ENCODE data around the gene OR6C70. TPM values are rescaled to one million over a fixed set of nuclear protein-coding genes. Genes with fewer than 3 reads are reported as not detected.
"Not testable (repeated sequence)": the region's sequence is repeated elsewhere in the genome, so short reads cannot be mapped to it uniquely, and the experiment has no call there.

Gene OR6C70
- total RNA-seq, 1 experiment from 2014 or later = not detected

GRCh38 chr12:55441233-55441632 lies 28.7 kb downstream of the OR6C70 start:
- H3K27me3 Mint-ChIP-seq (ENCODE audit: low read depth); DNase-seq (ENCODE audit: low spot score); H3K4me3 Mint-ChIP-seq; ATAC-seq; POLR2A ChIA-PET; H3K4me1 Mint-ChIP-seq; CTCF ChIA-PET; H3K27ac Mint-ChIP-seq: not testable (repeated sequence)
- peaks cover 26% of the 10 kb centered on the region for H3K36me3 Mint-ChIP-seq
- H3K9me3 Mint-ChIP-seq = peaks cover 43% of the 10 kb centered on the region

GRCh38 chr12:55428331-55429243 lies 41.4 kb downstream of the OR6C70 start:
- peak overlapping the region; percentile 20 for H3K4me3 Mint-ChIP-seq
- CTCF ChIA-PET = interaction anchor here (1.0 kb wide), 1 partner anchor 228 kb away, joined by 4 read pairs; no protein-coding TSS in a partner anchor
- POLR2A ChIA-PET = no interaction called here
- ATAC-seq = peak; percentile 60
- H3K9me3 Mint-ChIP-seq = no peaks in the 10 kb centered on the region
- H3K4me1 Mint-ChIP-seq = peaks cover 20% of the 10 kb centered on the region
- H3K27ac Mint-ChIP-seq = peak overlapping the region; percentile 40; the same call in 1 of the 2 replicates
- H3K27me3 Mint-ChIP-seq (ENCODE audit: low read depth) = no peaks in the 10 kb centered on the region; the same call in 1 of the 2 replicates
- no peak for DNase-seq (ENCODE audit: low spot score)
- no peaks in the 10 kb centered on the region for H3K36me3 Mint-ChIP-seq
- TF ChIP-seq PREB (CRISPR knock-in tag; IDR thresholded peaks at IDR 0.05; ENCODE audit: borderline replicate concordance) (no peak), AR (CRISPR knock-in tag; IDR thresholded peaks at IDR 0.05) (no peak), JAZF1 (CRISPR knock-in tag; IDR thresholded peaks at IDR 0.05) (no peak)

DNA sequence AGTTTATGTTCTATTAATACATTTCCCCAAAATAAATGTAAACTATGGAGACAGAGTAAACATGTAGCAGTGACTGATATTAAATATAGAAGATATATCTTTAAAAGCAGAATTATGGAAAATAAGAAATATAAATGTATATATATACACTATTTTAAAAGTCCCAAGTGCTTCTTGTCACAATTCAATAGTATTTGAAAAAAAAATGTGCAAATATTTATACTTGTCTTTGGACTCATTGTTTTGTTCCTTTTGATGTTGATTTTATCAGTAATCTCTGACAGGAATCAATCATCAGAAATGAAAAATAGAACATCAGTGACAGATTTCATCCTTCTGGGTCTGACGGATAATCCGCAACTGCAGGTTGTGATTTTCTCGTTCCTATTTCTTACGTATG lies 44.0 kb downstream of the OR6C70 start, which contains the start of gene OR6C76:
Gene OR6C76, plus strand, starts transcription at position 301 of the 400 bp plus-strand sequence. Its CDS starts 0 bp downstream, at position 301.
- no peaks in the 10 kb centered on the region for H3K36me3 Mint-ChIP-seq
- H3K4me1 Mint-ChIP-seq = peaks cover 20% of the 10 kb centered on the region
- no peak within 1 kb of the TSS for H3K27ac Mint-ChIP-seq
- ATAC-seq = no peak
- ChIA-PET CTCF (no interaction called here), POLR2A (no interaction called here)
- no peak for DNase-seq (ENCODE audit: low spot score)
- no peaks in the 10 kb centered on the region for H3K9me3 Mint-ChIP-seq
- H3K4me3 Mint-ChIP-seq = no peak within 1 kb of the TSS
- no peaks in the 10 kb centered on the region for H3K27me3 Mint-ChIP-seq (ENCODE audit: low read depth)
- no peak for TF ChIP-seq PRRX2 (CRISPR knock-in tag; IDR thresholded peaks at IDR 0.05)
- no peak for TF ChIP-seq CREM (CRISPR knock-in tag; IDR thresholded peaks at IDR 0.05)
- no peak for TF ChIP-seq ZNF671 (CRISPR knock-in tag; IDR thresholded peaks at IDR 0.05)
- TF ChIP-seq, protein P1, sequence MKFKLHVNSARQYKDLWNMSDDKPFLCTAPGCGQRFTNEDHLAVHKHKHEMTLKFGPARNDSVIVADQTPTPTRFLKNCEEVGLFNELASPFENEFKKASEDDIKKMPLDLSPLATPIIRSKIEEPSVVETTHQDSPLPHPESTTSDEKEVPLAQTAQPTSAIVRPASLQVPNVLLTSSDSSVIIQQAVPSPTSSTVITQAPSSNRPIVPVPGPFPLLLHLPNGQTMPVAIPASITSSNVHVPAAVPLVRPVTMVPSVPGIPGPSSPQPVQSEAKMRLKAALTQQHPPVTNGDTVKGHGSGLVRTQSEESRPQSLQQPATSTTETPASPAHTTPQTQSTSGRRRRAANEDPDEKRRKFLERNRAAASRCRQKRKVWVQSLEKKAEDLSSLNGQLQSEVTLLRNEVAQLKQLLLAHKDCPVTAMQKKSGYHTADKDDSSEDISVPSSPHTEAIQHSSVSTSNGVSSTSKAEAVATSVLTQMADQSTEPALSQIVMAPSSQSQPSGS (CRISPR knock-in tag; IDR thresholded peaks at IDR 0.05; ENCODE audit: borderline replicate concordance, low read depth) = no peak
- no peak for TF ChIP-seq SMAD4 (CRISPR knock-in tag; IDR thresholded peaks at IDR 0.05)
- no peak for TF ChIP-seq ZNF416 (CRISPR knock-in tag; IDR thresholded peaks at IDR 0.05)
- TF ChIP-seq NFYB (CRISPR knock-in tag; conservative IDR thresholded peaks at IDR 0.05; ENCODE audit: low read depth) = no peak
- no peak for TF ChIP-seq MYBL2 (CRISPR knock-in tag; IDR thresholded peaks at IDR 0.05)
- TF ChIP-seq NR3C1 (CRISPR knock-in tag; conservative IDR thresholded peaks at IDR 0.05; ENCODE audit: low read depth) = no peak
- no peak for TF ChIP-seq PRDM15 (CRISPR knock-in tag; IDR thresholded peaks at IDR 0.05)
- no peak for TF ChIP-seq CBFB (CRISPR knock-in tag; IDR thresholded peaks at IDR 0.05; ENCODE audit: low read depth)
- no peak for TF ChIP-seq GTF2I (CRISPR knock-in tag; conservative IDR thresholded peaks at IDR 0.05)
- TF ChIP-seq, protein P2, sequence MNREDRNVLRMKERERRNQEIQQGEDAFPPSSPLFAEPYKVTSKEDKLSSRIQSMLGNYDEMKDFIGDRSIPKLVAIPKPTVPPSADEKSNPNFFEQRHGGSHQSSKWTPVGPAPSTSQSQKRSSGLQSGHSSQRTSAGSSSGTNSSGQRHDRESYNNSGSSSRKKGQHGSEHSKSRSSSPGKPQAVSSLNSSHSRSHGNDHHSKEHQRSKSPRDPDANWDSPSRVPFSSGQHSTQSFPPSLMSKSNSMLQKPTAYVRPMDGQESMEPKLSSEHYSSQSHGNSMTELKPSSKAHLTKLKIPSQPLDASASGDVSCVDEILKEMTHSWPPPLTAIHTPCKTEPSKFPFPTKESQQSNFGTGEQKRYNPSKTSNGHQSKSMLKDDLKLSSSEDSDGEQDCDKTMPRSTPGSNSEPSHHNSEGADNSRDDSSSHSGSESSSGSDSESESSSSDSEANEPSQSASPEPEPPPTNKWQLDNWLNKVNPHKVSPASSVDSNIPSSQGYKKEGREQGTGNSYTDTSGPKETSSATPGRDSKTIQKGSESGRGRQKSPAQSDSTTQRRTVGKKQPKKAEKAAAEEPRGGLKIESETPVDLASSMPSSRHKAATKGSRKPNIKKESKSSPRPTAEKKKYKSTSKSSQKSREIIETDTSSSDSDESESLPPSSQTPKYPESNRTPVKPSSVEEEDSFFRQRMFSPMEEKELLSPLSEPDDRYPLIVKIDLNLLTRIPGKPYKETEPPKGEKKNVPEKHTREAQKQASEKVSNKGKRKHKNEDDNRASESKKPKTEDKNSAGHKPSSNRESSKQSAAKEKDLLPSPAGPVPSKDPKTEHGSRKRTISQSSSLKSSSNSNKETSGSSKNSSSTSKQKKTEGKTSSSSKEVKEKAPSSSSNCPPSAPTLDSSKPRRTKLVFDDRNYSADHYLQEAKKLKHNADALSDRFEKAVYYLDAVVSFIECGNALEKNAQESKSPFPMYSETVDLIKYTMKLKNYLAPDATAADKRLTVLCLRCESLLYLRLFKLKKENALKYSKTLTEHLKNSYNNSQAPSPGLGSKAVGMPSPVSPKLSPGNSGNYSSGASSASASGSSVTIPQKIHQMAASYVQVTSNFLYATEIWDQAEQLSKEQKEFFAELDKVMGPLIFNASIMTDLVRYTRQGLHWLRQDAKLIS (CRISPR knock-in tag; IDR thresholded peaks at IDR 0.05; ENCODE audit: borderline replicate concordance) = no peak
